HepG2 (cell line): Measurements from ENCODE around the gene DAZL. TPM values are rescaled to one million over a fixed set of nuclear protein-coding genes. Genes with fewer than 3 reads are reported as not detected.

ENCODE experiments used
- ATAC-seq: fragments of 200-7000 bp; cut with Tn5 transposase; 3 replicates; pipeline ENCODE4 v1.9.1; 2020; ENCODE audit warnings: mild to moderate bottlenecking, moderate library complexity
- BruUV-seq: library from RNA; stranded (reverse); fragments of 400-500 nt; replicated peaks from 2 replicates; lab custom pipeline; 2021; lab: Mats Ljungman, UMichigan
- CTCF ChIA-PET: fragments of 300-600 bp; formaldehyde crosslinking; extraction: SDS; loops from one replicate; lab custom pipeline; 2021; ENCODE audit warnings: low total read pairs, inconsistent platforms, low intra/inter-chr PET ratio; lab: Yijun Ruan, JAX
- POLR2A ChIA-PET: fragments of 350-600 bp; sonication (Branson Sonifier 250); formaldehyde crosslinking; loops from one replicate; lab custom pipeline; 2020; ENCODE audit warnings: antibody characterized with exemption, inconsistent platforms; lab: Yijun Ruan, JAX
- DNase-seq: peaks from one replicate; pipeline ENCODE4 v3.0.0-alpha.2; 2015; ENCODE audit warnings: low spot score
- FAIRE-seq: peaks from 3 replicates; lab custom pipeline; 2011; peaks lifted over from hg19 to GRCh38; lab: Jason Lieb, UNC
- H2AFZ ChIP-seq: one replicate; pipeline ENCODE4 v1.6.1; 2011; ENCODE audit warnings: low read length, inconsistent platforms
- H3K27ac ChIP-seq: fragments of 300-600 bp; 3 replicates; pipeline ENCODE4 v1.8.0; 2011; ENCODE audit warnings: mixed run types, mild to moderate bottlenecking, mixed read lengths, low read length, inconsistent platforms; ENCODE audit not compliant: insufficient read depth; ENCODE audit errors: extremely low read length
- H3K27me3 ChIP-seq, 2 experiments: fragments of 200-600 bp in 1 of 2; 2 replicates in 1 of 2; 3 replicates in 1 of 2; pipeline versions ENCODE4 v1.6.0 to v1.8.0; 2011; ENCODE audit warnings: low read length in 2 of 2, mild to moderate bottlenecking in 2 of 2, moderate library complexity in 2 of 2, inconsistent platforms in 1 of 2; ENCODE audit not compliant: insufficient read depth in 2 of 2, control insufficient read depth in 1 of 2
- H3K36me3 ChIP-seq, 2 experiments: fragments of 200-600 bp in 1 of 2; replicated peaks in 1 of 2; 2 replicates in 1 of 2; 3 replicates in 1 of 2; pipeline versions ENCODE4 v1.5.1 to v1.8.0; 2011; ENCODE audit warnings: low read length in 2 of 2, inconsistent platforms in 1 of 2; ENCODE audit not compliant: insufficient read depth in 2 of 2, control insufficient read depth in 1 of 2
- H3K4me1 ChIP-seq: 2 replicates; pipeline ENCODE4 v1.5.1; 2012; ENCODE audit warnings: low read length, inconsistent platforms; ENCODE audit not compliant: insufficient read depth
- H3K4me2 ChIP-seq: 2 replicates; pipeline ENCODE4 v1.6.0; 2011; ENCODE audit warnings: low read depth, low read length, inconsistent platforms
- H3K4me3 ChIP-seq, 3 experiments: fragments of 200-600 bp in 1 of 3; sonication (generic), shearing (Covaris generic) in 1 of 3; replicated peaks in 1 of 3; 2 replicates each; pipeline ENCODE4 v1.5.1; 2011 to 2016; ENCODE audit warnings: low read length in 3 of 3, inconsistent platforms in 2 of 3, low read depth in 2 of 3, mild to moderate bottlenecking in 2 of 3, control low read depth in 1 of 3, mixed read lengths in 1 of 3; ENCODE audit not compliant: insufficient read depth in 1 of 3
- H3K79me2 ChIP-seq: one replicate; pipeline ENCODE4 v1.6.1; 2011; ENCODE audit warnings: low read length, inconsistent platforms; ENCODE audit not compliant: insufficient read depth
- H3K9ac ChIP-seq: 2 replicates; pipeline ENCODE4 v1.6.0; 2011; ENCODE audit warnings: mild to moderate bottlenecking, low read depth, low read length, inconsistent platforms; ENCODE audit not compliant: insufficient read depth
- H3K9me3 ChIP-seq: 2 replicates; pipeline ENCODE4 v1.5.1; 2012; ENCODE audit warnings: mild to moderate bottlenecking, low read length
- H4K20me1 ChIP-seq: 2 replicates; pipeline ENCODE4 v1.6.0; 2011; ENCODE audit warnings: inconsistent platforms, mild to moderate bottlenecking, low read length, moderate library complexity; ENCODE audit not compliant: insufficient read depth
- ARNTL ChIP-seq: sonication (generic); formaldehyde crosslinking; IDR thresholded peaks from 2 replicates; pipeline ENCODE4 v1.4.0; 2020; ENCODE audit warnings: mild to moderate bottlenecking, missing genetic modification reagents
- FIP1L1 ChIP-seq: fragments of 200-400 bp; formaldehyde crosslinking; IDR thresholded peaks from 2 replicates; pipeline ENCODE4 v1.6.1; 2018; ENCODE audit warnings: low read depth, mild to moderate bottlenecking, low read length, moderate library complexity, borderline replicate concordance; ENCODE audit not compliant: insufficient read depth
- PITX1 ChIP-seq: sonication (generic); formaldehyde crosslinking; IDR thresholded peaks from 2 replicates; pipeline ENCODE4 v1.5.1; 2020; ENCODE audit warnings: mild to moderate bottlenecking, missing genetic modification reagents
- SIX1 ChIP-seq: sonication (generic); formaldehyde crosslinking; IDR thresholded peaks from 2 replicates; pipeline ENCODE4 v1.4.0; 2020; ENCODE audit warnings: missing genetic modification reagents, borderline replicate concordance
- ZNF747 ChIP-seq: sonication (generic); formaldehyde crosslinking; IDR thresholded peaks from 2 replicates; pipeline ENCODE4 v1.8.1; 2023; ENCODE audit warnings: missing genetic modification reagents, mild to moderate bottlenecking, borderline replicate concordance
- WGBS: methylation state at CpG from one replicate; pipeline ENCODE4 v1.1.6; 2017; ENCODE audit warnings: low lambda C conversion rate; 5-methylcytosine and 5-hydroxymethylcytosine counted together
- in situ Hi-C: cut with HindIII; loops from 2 replicates; pipeline ENCODE4 v1.10.0; 2017; ENCODE audit warnings: low pct_unique_long_range_greater_than_20kb; ENCODE audit not compliant: extremely low pct_ligation_motif_present
- intact Hi-C: fragments of 100-400 bp; cut with micrococcal nuclease; formaldehyde crosslinking; loops from one replicate; pipeline ENCODE4 v1.10.0; 2022; ENCODE audit not compliant: unreplicated experiment
- polyA plus RNA-seq, 8 experiments: library from polyadenylated mRNA; depleted of rRNA in 3 of 8; stranded (reverse) in 7 of 8; unstranded in 1 of 8; fragments of >200 nt; fragmentation: Illumina TruSeq in 4 of 8; extraction: Trizol in 4 of 8; gene quantifications; 2 replicates each; pipeline versions ENCODE4 v1.2.1 to v1.2.3, GENCODE V29; 2011 to 2016; ENCODE audit warnings: low read depth in 4 of 8, missing spikeins in 1 of 8, mixed read lengths in 1 of 8; ENCODE audit not compliant: insufficient read depth in 1 of 8
- total RNA-seq, 5 experiments: library from RNA; depleted of rRNA; stranded (reverse); fragments of >200 nt; fragmentation: Illumina TruSeq; extraction: Trizol; gene quantifications; 2 replicates each; pipeline ENCODE4 v1.2.3, GENCODE V29; 2016; ENCODE audit warnings: low read depth in 1 of 5
- TF ChIP-seq, protein P1 (sequence below): sonication (generic); formaldehyde crosslinking; IDR thresholded peaks from 2 replicates; pipeline ENCODE4 v1.5.1; 2020; ENCODE audit warnings: missing genetic modification reagents, mild to moderate bottlenecking, borderline replicate concordance
- TF ChIP-seq, protein P2 (sequence below): sonication (generic); formaldehyde crosslinking; IDR thresholded peaks from 2 replicates; pipeline ENCODE4 v1.5.0; 2020; ENCODE audit warnings: missing genetic modification reagents
- TF ChIP-seq, protein P3 (sequence below): IDR thresholded peaks from 2 replicates; pipeline ENCODE4 v1.6.1; 2016; ENCODE audit warnings: missing genetic modification reagents, missing compliant biosample characterization
- TF ChIP-seq, protein P4 (sequence below): sonication (generic); formaldehyde crosslinking; IDR thresholded peaks from 2 replicates; pipeline ENCODE4 v1.5.0; 2020; ENCODE audit warnings: mild to moderate bottlenecking, low read depth, missing genetic modification reagents, borderline replicate concordance

Gene DAZL
- total and polyA plus RNA-seq, 2 of the 13 experiments (the other 11 are each of a cell fraction or from before 2014, with no cell fraction given) = not detected

DNA sequence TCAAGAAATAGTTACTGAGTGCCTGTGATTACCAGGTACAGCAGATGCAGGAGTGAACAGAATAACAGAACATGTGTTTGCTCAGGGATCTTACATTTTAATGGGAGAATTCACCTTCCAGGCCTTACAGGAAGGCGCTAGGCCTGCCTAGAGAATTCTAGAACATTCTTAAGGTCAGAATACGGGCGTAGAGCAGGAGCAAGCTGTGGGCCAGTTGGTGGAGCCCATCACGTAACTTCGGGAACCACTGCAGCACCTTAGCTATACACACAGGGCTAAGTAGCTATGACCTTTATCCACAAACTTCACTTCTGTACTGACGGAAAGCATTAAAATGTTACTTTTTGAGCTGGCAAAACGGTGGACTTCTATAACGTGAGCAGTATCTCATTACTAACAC, 743 bp upstream of the DAZL start:
- POLR2A ChIA-PET = no interaction called here
- no peak overlapping the region for H3K4me3 ChIP-seq
- TF ChIP-seq, protein P1, sequence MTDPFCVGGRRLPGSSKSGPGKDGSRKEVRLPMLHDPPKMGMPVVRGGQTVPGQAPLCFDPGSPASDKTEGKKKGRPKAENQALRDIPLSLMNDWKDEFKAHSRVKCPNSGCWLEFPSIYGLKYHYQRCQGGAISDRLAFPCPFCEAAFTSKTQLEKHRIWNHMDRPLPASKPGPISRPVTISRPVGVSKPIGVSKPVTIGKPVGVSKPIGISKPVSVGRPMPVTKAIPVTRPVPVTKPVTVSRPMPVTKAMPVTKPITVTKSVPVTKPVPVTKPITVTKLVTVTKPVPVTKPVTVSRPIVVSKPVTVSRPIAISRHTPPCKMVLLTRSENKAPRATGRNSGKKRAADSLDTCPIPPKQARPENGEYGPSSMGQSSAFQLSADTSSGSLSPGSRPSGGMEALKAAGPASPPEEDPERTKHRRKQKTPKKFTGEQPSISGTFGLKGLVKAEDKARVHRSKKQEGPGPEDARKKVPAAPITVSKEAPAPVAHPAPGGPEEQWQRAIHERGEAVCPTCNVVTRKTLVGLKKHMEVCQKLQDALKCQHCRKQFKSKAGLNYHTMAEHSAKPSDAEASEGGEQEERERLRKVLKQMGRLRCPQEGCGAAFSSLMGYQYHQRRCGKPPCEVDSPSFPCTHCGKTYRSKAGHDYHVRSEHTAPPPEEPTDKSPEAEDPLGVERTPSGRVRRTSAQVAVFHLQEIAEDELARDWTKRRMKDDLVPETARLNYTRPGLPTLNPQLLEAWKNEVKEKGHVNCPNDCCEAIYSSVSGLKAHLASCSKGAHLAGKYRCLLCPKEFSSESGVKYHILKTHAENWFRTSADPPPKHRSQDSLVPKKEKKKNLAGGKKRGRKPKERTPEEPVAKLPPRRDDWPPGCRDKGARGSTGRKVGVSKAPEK (CRISPR knock-in tag) = no peak
- no peak for TF ChIP-seq SIX1 (CRISPR knock-in tag)
- FAIRE-seq (no peak), ATAC-seq (no peak), DNase-seq (no peak)
- H3K4me2 ChIP-seq = no peak overlapping the region
- WGBS = 49% methylated on average over 8 of the region's 8 CpGs
- CTCF ChIA-PET = no interaction called here
- no peaks in the 10 kb centered on the region for H3K36me3 ChIP-seq
- intact Hi-C loops = no loop called here
- H4K20me1 ChIP-seq = no peaks in the 10 kb centered on the region
- H2AFZ ChIP-seq = no peak overlapping the region
- in situ Hi-C loops = loop anchor here (10.0 to 25.0 kb wide), 2 partner anchors 431 to 799 kb away; no protein-coding TSS in a partner anchor
- H3K79me2 ChIP-seq = no peaks in the 10 kb centered on the region
- no TSS peak for BruUV-seq
- H3K27ac ChIP-seq = no peak overlapping the region
- no peaks in the 10 kb centered on the region for H3K27me3 ChIP-seq
- no peaks in the 10 kb centered on the region for H3K4me1 ChIP-seq
- H3K9me3 ChIP-seq = no peaks in the 10 kb centered on the region
- H3K9ac ChIP-seq = no peak overlapping the region

GRCh38 chr3:16604433-16604832, 790 bp downstream of the DAZL start:
- H3K36me3 ChIP-seq = no peaks in the 10 kb centered on the region
- CTCF ChIA-PET = no interaction called here
- intact Hi-C loops = loop anchor here (5.0 kb wide), 1 partner anchor 1238 kb away; no protein-coding TSS in a partner anchor
- FAIRE-seq = no peak
- TF ChIP-seq PITX1 (CRISPR knock-in tag) (no peak), FIP1L1 (no peak), ARNTL (CRISPR knock-in tag) (no peak), ZNF747 (CRISPR knock-in tag) (no peak)
- TF ChIP-seq, protein P2, sequence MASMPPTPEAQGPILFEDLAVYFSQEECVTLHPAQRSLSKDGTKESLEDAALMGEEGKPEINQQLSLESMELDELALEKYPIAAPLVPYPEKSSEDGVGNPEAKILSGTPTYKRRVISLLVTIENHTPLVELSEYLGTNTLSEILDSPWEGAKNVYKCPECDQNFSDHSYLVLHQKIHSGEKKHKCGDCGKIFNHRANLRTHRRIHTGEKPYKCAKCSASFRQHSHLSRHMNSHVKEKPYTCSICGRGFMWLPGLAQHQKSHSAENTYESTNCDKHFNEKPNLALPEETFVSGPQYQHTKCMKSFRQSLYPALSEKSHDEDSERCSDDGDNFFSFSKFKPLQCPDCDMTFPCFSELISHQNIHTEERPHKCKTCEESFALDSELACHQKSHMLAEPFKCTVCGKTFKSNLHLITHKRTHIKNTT (CRISPR knock-in tag) = no peak
- TF ChIP-seq, protein P3, sequence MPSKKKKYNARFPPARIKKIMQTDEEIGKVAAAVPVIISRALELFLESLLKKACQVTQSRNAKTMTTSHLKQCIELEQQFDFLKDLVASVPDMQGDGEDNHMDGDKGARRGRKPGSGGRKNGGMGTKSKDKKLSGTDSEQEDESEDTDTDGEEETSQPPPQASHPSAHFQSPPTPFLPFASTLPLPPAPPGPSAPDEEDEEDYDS = no peak
- TF ChIP-seq, protein P4, sequence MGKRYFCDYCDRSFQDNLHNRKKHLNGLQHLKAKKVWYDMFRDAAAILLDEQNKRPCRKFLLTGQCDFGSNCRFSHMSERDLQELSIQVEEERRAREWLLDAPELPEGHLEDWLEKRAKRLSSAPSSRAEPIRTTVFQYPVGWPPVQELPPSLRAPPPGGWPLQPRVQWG = no peak
- TF ChIP-seq, all 625 proteins: peak for 0
- Histone ChIP-seq H4K20me1 (no peaks in the 10 kb centered on the region), H3K9ac (no peak overlapping the region), H3K4me2 (no peak overlapping the region), H3K4me3 (no peak overlapping the region), H3K27ac (no peak overlapping the region), H3K4me1 (no peaks in the 10 kb centered on the region), H3K79me2 (no peaks in the 10 kb centered on the region), H3K9me3 (no peaks in the 10 kb centered on the region), H2AFZ (no peak overlapping the region), H3K27me3 (no peaks in the 10 kb centered on the region)
- POLR2A ChIA-PET = no interaction called here
- BruUV-seq = no TSS peak
- DNase-seq (no peak), ATAC-seq (no peak)
- in situ Hi-C loops = loop anchor here (5.0 to 25.0 kb wide), 3 partner anchors 433 to 800 kb away; no protein-coding TSS in a partner anchor
- WGBS = 96% methylated on average over 32 of the region's 33 CpGs
